Measurements from ENCODE around the gene MYLK.

Gene MYLK

DNA sequence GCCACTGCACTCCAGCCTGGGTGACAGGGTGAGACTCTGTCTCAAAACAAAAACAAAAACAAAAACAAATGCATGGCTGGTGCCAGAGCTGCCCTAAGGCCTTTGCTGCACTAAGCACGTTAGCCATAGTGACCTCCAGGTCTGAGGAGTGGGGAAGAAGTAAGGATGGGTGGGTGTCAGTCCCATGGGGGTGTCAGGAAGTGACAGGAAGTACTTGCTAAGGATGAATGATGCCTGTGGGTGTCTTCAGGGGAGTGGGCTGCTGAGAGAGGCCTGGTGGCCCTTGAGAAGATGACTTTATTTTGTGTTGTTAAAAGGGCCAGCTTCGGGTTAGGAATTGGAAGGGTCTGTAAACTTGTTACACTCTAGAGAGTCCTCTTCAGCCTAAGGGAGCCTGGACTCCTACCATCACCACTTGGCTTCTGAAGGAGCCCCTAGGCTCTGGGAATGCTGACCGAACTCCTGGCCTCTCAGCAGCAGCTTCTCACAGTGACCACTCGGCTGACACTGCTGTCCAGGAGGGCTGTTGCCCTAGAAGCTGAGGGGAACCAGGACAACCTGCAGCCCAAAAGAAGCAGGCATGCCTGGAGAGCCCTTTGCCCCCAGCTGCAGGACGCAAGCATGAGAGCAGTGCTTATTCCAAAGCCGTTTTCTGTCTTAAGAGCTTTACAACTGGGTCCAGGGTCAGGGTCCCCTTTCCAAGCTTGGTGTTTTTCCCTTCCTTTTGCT is 116.4 kb downstream of the MYLK start:
- no peak for DNase-seq

DNA sequence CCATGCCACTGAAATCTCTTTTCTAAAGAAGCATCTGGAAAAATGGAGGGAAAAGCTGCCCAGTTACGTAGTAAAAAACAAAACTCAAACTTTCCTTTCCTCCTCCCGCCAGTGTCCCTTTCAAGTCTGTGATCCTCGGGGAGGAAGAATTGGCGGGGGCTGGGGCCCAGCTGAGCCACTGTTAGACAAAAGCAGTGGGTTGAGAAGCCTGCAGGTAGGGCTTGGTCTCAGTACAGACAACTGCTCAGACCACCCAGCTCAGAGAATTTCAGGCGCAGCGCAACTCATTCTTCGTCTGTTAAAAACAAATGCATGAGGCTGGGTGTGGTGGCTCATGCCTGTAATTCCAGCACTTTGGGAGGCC is 117.1 kb downstream of the MYLK start:
- no peak for DNase-seq

DNA sequence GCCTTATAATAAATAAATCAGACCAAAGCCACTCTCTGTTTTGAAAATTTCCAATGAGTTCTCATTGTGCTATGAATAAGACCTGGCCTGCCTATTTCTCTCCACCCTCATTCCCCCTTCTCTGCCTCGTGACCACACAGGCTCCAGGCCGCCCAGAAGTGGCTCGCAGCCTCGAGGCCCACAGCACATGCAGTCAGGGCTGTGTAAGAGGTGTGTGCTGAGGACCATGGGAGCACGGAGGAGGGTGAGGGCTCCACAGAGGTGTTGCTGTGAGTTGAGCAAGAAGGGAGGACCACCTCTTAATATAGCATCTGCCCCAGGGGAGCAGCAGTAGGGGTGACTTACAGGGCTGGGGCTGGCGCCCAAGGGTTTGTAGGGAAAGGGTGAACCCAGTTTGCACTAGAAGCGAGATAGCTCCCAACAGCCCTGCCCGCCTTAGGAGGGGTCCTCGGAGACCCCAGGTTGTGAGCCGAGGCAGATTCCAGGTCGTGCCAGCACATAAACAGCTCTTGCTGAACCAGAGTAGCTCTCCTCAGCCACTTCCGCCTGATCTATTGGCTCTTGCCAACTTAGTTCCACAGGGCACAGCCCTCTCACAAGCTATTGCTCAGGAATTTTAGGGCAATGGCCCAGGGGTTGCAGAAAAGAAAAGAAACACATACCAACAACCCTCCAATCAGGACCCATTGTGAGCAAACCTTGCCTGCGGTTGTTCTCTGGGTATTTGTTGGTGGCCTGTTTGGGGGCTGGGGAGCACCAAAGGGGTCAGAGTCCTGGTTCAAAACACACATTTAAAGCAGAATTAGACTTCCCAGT is 117.7 kb downstream of the MYLK start:
- DNase-seq, result no peak

DNA sequence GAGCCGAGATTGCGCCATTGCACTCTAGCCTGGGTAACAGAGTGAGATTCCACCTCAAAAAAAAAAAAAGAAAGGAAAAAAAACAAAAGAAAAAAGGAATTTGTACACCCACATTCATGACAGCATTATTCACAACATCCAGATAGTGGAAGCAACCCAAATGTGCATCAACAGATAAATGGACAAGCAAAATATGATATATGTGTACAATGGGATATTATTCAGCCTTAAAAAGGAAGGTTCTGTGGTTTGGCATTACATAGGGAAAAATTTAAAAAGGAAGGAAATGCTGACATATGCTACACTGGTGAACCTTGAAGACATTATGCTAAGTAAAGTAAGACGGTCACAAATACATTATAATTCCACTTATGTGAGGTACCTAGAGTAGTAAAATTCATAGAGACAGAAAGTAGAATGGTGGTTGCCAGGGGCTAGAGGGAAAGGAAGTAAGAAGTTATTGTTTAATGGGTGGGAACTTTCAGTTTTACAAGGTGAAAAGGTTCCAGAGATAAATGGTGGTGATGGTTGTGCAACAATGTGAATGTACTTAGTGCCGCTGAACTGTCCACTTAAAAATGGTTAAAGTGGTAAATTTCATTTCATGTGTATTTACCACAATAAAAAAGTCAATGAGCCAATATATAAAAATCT is 118.5 kb downstream of the MYLK start:
- DNase-seq, result no peak

DNA sequence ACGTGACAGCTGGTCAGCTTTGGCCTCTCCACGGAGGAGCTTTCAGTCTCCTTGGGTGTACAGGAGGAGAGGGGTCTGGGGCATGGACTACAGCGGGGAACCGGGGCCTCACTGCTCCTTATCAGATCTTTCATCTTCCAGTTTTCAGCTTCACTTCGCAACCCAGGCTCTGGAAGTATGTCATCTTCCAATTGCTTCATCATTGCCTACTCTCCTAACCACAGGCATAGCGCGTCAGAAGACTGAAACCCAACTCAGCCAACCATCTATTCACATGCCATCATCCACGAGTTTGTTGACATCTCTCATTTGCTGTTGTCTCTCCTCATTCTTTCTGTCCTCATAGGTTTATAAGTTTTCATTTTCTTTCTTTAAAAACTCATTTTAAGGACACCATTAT is 119.5 kb downstream of the MYLK start:
- DNase-seq, result no peak

DNA sequence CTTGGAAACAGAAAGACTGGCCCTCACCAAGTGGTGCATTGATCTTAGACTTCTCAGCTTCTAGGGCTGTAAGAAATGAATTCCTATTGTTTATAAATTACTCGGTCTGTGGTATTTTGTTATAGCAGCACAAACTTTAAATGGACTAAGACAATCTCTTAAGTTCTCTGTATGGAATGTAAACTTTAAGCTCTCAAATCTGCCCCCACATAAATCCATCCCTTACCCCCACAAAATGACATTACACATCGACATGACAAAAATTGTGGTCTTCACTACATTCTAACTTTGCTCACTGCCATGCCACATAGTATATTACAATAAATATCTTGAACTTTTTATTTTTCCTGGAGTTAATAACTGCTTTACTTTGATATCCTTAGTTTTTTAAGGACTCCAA is 121.3 kb downstream of the MYLK start:
- DNase-seq, result no peak

DNA sequence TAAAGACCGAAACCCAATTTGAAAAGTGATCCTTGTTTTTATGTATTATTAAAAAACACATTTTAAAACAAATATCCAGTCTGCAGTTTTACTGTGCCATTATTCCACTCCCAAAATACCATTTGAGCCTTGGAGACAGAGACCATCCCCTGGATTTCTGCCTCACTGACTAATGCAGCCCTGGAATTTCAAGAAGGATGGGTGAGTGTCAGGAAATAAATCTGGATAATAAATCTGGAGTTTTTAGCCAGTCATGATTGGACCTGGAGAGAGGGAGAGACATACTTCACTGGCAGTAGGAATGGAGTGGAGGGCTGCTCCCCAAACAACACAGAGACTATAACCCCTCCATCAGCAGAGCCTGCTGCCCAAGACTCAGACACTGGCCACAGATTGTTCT is 123.3 kb downstream of the MYLK start:
- no peak for DNase-seq

DNA sequence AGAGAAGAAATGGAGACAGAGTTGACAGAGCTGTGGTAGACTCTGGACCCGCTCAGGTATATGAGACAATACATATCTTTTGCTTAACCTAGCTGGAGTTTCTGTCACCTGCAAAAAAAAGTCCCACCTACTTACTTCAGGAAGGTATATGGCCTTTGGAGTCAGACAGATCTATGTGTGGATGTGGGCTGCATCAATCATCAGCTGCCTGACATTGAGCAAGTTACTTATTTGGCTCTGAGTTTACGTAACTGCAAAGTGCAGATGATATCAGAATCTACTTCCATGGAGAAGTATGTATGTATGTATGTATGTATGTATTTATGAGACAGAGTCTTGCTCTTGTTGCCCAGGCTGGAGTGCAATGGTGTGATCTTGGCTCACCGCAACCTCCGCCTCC is 124.3 kb downstream of the MYLK start:
- DNase-seq, result no peak

DNA sequence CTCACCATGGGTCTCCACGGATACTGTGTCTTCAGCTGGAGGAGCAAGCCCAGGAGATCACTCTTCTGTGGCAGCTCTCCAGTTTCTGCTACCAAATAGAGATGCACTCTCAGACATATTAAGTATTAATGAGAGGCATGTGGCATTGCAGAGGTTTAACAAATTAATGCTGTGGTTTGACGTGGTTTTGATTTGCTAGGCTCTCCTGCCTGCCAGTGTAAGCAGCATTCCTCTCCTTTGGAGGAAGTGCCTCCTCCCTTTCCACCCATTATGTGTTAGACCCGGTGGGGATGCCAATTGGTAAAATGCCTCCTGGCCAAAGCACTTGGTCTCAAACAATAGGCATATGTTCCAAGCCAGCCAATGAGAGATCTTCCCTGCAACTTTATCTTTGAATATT is 124.8 kb downstream of the MYLK start:
- no peak for DNase-seq

DNA sequence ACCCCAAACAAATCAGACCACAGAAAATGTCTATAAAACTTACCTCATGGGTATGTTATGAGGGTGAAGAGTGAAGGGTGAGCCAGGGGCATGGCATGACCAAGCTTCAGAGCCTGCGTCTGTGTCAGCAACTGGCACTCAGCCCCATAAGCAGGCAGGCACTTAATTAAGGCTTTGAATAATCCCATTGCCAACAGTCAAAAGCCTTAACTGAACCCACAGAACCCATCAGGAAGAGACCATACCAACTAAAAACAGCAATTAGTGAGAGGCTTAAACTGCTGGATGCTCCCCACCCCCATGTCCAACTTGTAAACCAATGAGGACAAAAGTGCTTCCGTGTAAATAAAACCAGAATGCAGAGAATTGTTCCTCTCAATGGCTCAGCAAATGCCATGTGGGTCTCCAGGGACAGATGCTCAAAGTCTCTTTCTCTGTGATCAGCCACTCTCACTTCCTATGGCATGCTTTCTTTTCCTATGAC is 126.0 kb downstream of the MYLK start:
- no peak for DNase-seq

DNA sequence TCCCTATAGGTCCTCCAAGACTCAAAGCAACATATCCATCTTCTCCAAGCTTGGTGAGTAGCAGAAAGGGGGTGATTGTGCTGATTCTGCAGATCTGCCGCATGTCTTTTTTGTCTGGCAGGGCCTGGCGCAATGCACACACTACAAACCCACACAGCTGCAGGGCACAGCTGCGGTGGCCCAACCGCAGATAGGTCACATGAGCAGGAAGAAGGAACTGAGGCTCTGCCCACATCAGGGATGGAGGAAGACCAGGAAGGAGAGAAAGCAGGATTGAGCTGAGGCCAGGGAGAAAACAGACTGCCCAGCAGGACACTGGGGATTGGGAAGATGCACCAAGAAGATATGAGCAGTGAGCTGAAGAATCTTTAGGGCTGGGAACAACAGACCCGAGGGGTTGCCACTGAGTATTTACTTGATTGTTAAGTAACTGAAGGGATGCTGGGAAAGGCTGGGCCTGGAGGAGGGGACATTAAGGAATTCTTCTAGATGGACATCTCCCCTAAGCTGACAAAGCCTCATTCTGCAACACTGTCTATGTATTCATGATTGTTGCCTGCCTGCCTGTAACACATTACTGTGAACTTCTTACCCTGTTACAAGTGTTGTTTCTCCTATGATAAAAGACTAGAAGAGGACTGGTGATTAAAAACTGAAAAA is 126.7 kb downstream of the MYLK start:
- DNase-seq, result no peak

DNA sequence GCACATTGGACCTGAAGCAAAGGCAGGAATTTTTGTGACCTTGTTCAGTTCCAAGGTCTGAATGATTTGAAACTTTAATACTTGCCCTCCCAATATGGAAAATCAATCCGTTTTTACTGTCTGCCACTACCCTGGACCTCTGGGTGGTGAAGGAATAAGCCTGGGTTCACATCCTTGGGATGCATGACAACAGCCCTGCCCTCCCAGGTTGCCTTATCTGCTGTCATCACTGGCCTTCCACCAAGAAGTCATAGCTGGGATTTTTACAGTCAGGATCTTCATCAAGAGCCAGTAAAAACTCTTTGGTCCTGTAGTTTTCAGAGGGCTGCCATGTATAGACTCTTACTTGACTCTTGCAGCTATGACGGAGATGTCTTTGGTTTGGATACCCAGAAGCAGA is 128.6 kb downstream of the MYLK start:
- no peak for DNase-seq

DNA sequence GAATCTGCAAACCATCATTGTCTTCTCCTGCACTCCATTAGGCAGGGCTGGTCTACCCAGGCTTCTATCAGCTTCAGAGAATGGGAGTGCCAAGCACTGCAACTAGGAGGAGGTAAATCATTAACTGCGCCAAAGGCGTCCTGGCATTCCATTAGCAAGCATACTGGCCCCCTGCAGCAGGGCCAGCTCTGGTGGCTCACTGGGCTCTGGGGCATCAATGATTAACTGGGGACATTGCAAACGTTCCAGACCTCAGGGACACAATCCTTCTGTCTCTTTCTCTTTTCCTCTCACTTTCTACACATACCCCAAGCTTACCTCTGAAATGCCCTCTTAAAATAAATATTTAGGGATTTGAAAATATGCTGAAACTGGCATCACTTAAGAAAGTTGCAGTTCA is 129.0 kb downstream of the MYLK start:
- DNase-seq, result no peak

DNA sequence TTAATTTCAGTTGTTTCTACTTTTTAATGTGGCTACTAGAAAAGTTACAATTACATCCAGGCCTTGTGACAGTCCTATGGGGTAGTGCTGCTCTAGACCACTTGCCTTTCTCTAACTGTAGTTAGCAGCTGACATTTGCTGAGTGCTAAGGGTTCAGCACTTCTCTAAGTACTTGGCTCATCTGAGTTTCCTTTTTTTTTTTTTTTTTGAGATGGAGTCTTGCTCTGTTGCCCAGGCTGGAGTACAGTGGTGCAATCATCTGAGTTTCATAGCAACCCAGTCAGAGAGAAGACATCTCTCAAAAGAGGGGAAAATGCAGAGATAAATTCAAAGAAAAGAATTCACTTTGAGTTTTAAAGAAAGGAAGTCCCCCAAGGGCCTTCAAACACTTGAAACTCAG is 130.8 kb downstream of the MYLK start:
- DNase-seq, result no peak

DNA sequence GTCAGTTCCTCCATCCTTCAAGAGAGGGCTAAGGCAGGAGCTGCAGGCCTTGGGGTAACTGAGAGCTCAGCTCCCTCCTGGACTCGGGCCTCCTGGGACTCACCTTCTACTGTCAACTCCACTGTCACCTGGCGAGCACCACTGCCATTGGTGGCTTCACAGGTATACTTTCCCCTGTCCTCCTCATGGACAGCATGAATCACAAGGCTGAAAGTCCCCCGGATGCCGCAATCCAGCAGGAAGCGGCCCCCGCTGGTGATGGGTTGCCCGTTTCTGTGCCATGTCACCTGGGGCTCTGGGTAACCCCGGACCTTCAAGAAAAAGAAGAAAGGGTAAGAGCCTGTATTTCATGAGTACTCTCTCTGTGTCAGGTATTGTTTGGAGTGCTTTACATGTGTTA is 131.9 kb downstream of the MYLK start:
- no peak for DNase-seq

DNA sequence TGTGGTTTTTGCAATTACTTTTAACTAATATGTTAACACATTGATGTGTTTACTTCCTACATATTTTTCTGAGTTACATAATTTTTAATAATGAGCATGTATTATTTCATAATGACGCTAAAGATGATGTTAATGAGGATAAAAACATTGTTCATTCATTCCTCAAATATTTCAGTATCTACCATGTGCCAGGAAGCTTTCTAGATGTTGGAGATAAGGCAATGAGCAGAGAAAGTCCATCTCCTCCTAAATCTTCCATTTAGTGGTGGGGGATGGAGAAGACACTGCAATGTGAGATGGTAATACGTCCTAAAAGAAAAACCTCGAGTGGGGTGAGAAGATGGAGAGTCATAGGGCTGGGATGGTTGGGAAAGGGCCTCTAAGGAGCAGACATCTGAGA is 132.7 kb downstream of the MYLK start:
- no peak for DNase-seq

DNA sequence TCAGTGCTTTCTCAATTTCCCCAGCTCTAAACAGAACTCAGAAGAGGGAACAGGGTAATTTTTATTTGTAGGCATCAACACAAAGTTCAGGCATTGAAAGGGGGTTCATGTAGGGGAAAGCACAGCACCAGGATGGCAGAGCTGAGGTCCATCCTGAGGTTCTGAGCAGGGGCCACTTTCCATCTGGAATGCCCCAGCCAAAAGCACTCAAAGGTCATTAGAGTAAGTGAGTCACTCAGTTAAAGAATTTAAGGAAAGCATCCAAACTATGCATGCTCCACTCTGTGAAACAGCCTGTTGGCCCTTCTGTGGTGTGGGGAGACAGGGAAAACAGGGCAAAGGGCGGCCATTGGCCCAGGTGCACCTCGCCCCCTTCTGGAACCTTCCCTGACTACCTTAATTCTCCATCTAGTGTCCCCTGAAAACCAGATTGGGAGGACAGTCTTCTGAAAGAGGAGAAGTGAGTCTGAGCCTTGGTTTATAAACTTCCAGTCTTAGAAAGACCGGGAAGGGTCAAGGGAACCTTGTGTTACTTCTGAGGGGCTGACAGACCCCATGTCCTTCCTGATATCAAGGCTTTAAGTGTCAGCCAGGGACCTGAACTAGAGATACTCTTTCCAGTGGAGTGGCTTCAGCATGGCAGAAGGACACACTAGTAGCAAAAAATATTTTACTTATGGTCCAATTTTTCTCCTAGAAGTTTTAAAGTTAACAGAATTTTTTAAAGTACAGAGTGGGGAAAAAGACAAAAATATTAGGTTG is 133.3 kb downstream of the MYLK start:
- no peak for DNase-seq

DNA sequence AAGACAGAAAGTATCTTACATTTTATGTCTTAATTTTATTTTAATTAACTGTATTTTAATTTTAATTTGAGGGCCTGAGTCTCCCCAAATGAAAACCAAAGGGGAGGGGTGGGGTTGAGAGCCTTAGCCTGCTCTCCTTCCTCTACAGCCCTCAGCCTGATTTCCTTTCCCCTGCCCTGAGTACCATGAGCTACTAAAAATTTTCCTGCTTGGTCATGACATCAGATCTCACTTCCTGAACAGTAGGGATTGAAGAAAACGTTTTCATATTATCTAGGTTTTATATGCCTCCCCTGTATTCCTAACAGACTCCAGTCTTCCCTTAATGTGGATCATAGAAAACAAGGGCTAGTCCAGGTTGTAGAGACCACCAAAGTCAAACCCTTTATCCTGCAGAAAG is 133.9 kb downstream of the MYLK start:
- DNase-seq, result no peak

DNA sequence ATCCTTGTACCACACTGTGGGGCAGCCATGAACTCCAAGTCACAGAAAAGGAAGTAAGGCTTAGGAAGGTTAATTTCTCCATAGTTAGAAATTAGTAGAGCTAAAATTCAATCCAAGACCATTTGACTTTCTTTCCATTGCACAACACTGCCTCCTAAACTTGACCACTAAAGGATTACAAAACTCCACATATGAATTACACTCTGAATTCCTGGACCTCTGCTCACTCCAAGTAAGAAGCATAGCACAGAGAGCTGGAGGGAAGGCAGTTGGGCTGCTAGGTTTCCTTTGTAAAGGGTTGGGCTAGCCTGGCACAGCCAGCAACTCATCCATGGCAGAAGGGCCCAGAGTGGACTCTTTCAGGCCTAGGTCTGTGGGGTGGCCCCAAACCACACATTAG is 134.4 kb downstream of the MYLK start:
- no peak for DNase-seq

DNA sequence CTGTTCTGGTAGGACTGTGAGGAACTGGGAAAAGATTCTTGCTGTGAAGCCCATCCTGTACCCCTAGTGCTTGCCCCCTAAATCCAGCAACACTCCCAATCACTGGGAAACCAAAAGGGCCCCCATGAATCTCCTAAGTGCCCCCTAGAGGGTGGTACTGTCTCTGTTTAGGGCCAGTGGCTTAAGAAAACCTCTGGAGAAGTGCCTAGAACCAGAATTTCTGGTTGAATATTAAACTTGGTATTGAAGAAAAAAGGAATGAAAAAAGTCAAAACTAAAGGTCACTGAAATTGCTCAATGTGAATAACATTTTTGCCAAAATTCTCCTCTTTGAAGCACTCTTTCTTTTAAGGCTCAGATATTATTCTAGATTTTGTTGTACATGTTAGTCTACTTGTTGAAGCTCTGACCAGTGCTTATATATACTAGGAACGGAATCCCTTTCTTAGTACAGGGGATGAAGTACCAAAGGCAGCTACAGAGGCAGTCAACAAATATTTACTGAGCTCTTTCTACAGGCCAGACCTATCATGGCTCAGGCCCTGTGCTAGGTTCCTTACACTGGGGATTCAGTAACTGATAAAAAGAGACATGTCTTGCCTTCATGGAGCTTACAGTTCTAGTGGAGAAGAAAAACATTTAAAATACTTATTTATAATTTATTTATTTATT is 138.8 kb downstream of the MYLK start:
- DNase-seq, result no peak

DNA sequence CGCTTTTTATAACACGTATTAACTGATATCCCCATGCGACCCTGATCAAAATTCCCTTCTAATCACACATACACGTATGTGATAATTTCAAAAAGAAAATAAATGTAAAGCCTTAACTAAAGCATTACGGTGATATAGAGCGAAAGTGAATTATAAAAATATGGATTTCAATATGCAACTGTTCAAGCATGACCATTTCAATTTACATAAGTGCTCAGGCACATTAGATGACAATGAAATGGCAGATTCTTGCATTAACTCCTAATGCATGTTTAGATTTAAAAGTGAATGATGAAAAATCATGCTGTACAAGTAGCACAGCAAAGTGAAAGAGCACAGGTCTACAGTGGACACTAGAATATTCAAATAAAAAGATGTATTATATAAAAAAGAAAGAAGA is 140.1 kb downstream of the MYLK start:
- no peak for DNase-seq

DNA sequence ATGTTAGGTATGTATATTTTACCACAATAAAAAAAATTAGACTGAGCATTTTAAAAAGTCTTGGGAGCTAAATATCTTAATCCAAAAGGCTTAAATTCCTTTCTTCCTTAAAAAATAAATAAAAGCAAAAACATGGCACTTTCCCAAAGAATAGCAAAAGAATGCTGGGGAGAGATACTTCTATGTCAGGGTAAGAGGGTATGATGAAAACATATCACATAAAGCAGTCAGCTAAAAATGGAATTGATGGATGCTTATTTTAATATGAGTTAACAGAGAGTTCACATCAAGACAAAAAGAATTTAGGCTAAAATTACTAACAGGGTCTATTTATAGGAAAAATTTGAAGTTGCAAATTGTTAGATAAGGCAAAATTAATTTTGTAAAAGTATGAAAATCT is 141.0 kb downstream of the MYLK start:
- DNase-seq, result no peak

Measured in stimulated activated naive CD4-positive, alpha-beta T cell (primary cell).